Heart left ventricle (tissue), 16 donors: ENCODE data around the gene MBP. TPM values are rescaled to one million over a fixed set of nuclear protein-coding genes. Genes with fewer than 3 reads are reported as not detected.

Source experiments
- ATAC-seq, 4 donors: fragments of 200-7000 bp; cut with Tn5 transposase; one replicate each; pipeline ENCODE4 v1.9.1; 2020 to 2022; ENCODE audit warnings: moderate library complexity in 4 of 4, mild to moderate bottlenecking in 3 of 4, moderate number of reproducible peaks in 1 of 4
- DNase-seq, 5 donors: peaks; one replicate each; pipeline ENCODE4 v3.0.0-alpha.2; 2020
- H3K27ac ChIP-seq, 12 donors: fragments of 200-600 bp; sonication (generic) in 4 of 12; one replicate each; pipeline versions ENCODE4 v1.5.0 to v1.8.0; 2016 to 2022; ENCODE audit warnings: mild to moderate bottlenecking in 2 of 12
- H3K27me3 ChIP-seq, 9 donors: fragments of 200-600 bp; sonication (generic) in 2 of 9; one replicate each; pipeline versions ENCODE4 v1.5.1 to v1.8.0; 2016 to 2022; ENCODE audit warnings: mild to moderate bottlenecking in 3 of 9
- H3K36me3 ChIP-seq, 9 donors: fragments of 200-600 bp; sonication (generic) in 2 of 9; one replicate each; pipeline versions ENCODE4 v1.5.0 to v1.8.0; 2018 to 2022; ENCODE audit warnings: mild to moderate bottlenecking in 2 of 9
- H3K4me1 ChIP-seq, 12 donors: fragments of 200-600 bp; sonication (generic) in 4 of 12; one replicate each; pipeline versions ENCODE4 v1.5.0 to v1.8.0; 2016 to 2022; ENCODE audit warnings: mild to moderate bottlenecking in 3 of 12
- H3K4me3 ChIP-seq, 12 donors: fragments of 200-600 bp; sonication (generic) in 4 of 12; one replicate each; pipeline versions ENCODE4 v1.5.0 to v1.8.0; 2017 to 2022; ENCODE audit warnings: mild to moderate bottlenecking in 9 of 12, moderate library complexity in 4 of 12
- H3K9me3 ChIP-seq, 12 donors: fragments of 200-600 bp; sonication (generic) in 4 of 12; one replicate each; pipeline versions ENCODE4 v1.5.0 to v1.8.0; 2016 to 2022; ENCODE audit warnings: mild to moderate bottlenecking in 1 of 12
- POLR2A ChIP-seq, 2 donors: fragments of 450-650 bp; IDR thresholded peaks; one replicate each; pipeline ENCODE4 v1.6.1; 2017; ENCODE audit warnings: antibody characterized with exemption in 2 of 2, mild to moderate bottlenecking in 2 of 2, moderate library complexity in 2 of 2
- WGBS, 4 donors: extraction: QIAGEN DNeasy Blood & Tissue Kit in 2 of 4; methylation state at CpG; one replicate each; pipeline versions ENCODE4 v1.1.5 to v1.1.7; 2013 to 2018; 5-methylcytosine and 5-hydroxymethylcytosine counted together
- intact Hi-C, 10 donors: fragments of 100-400 bp; cut with DNase I; formaldehyde crosslinking; loops; one replicate each; pipeline versions ENCODE4 v1.11.1 to v1.14.2; 2022
- polyA plus RNA-seq, 2 donors: library from polyadenylated mRNA; stranded (reverse); fragments of 200-250 nt; gene quantifications; one replicate each; pipeline ENCODE4 v1.2.3, GENCODE V29; 2013
- total RNA-seq, 9 donors: library from RNA; depleted of rRNA in 2 of 9; stranded (reverse); fragments of >200 nt in 2 of 9; fragmentation: NEBNext Ultra II Directional in 3 of 9; extraction: Animal tissue kit (Norgen Biotek cat#: 25700) in 3 of 9; gene quantifications; one replicate each; pipeline versions ENCODE4 v1.1.0 to v1.2.4, GENCODE V29; 2016 to 2023
- TF ChIP-seq, protein P1 (sequence below), 12 donors: fragments of 200-600 bp; sonication (generic) in 4 of 12; IDR thresholded peaks; one replicate each; pipeline versions ENCODE4 v1.5.0 to v1.8.0; 2018 to 2022; ENCODE audit warnings: antibody characterized with exemption in 12 of 12, mild to moderate bottlenecking in 5 of 12
- donor health status: ischemic (EF 13 %, LVEDD 7.1; RV severe dilation, severe dysfunction).
- donor health status: healthy with polysubstance abuse.
- donor health status: DM: no; HTN: yes; CAD: no.
- donor health status: DM: no; HTN: no; CAD: no.
- donor health status: ischemic (EF 25% LVEDD 6.9; RV normal size, moderate dysfunction).
- donor health status: ischemic (EF 25% LVEDD 5.7; RV mildly dilated, moderate dysfunction).
- donor health status: healthy.
- donor health status: DM: yes; HTN: yes; CAD: no.
- donor health status: ischemic (EF 35%, LVEDD 5.7; RV mildly dilated, moderate dysfunction).
- donor health status: nonischemic (EF 11% LVEDD 7.7; RV severe dilation, severe dysfunction).
- donor health status: DM: yes; HTN: yes; CAD: no.
- donor health status: PGD.
- donor health status: ischemic (EF 29% LVEDD 5.4; RV normal size, mild dysfunction).
- donor health status: nonischemic (EF 23%, LVEDD 6.1; RV moderate dilation, normal function).

The MBP gene
- total and polyA plus RNA-seq, 11 donors = 7.7 to 93.0 (median 31.8) TPM

- Histone ChIP-seq H3K4me1 (peaks cover 0 to 86% (median 47%) of the 10 kb centered on the region in 12 donors), H3K4me3 (peak overlapping the region in 1 of 12 donors; percentile 5), H3K9me3 (no peaks in the 10 kb centered on the region), H3K27ac (peak overlapping the region in 11 of 12 donors; percentile 6 to 78 (median 56)), H3K27me3 (no peaks in the 10 kb centered on the region), H3K36me3 (peaks cover 0 to 4% (median 0%) of the 10 kb centered on the region in 9 donors)
- WGBS, 4 donors = 18 to 24% (median 23%) methylated on average over 10 of the region's 10 CpGs
- TF ChIP-seq, protein P1, sequence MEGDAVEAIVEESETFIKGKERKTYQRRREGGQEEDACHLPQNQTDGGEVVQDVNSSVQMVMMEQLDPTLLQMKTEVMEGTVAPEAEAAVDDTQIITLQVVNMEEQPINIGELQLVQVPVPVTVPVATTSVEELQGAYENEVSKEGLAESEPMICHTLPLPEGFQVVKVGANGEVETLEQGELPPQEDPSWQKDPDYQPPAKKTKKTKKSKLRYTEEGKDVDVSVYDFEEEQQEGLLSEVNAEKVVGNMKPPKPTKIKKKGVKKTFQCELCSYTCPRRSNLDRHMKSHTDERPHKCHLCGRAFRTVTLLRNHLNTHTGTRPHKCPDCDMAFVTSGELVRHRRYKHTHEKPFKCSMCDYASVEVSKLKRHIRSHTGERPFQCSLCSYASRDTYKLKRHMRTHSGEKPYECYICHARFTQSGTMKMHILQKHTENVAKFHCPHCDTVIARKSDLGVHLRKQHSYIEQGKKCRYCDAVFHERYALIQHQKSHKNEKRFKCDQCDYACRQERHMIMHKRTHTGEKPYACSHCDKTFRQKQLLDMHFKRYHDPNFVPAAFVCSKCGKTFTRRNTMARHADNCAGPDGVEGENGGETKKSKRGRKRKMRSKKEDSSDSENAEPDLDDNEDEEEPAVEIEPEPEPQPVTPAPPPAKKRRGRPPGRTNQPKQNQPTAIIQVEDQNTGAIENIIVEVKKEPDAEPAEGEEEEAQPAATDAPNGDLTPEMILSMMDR (IDR thresholded peaks at IDR 0.05) = no peak
- TF ChIP-seq POLR2A (IDR thresholded peaks at IDR 0.05) = no peak
- ATAC-seq (peak; percentile 34 to 60 (median 44)), DNase-seq (peak in 3 of 5 donors; percentile 59 to 61 (median 60))
- intact Hi-C loops = loop anchor here in 2 of 10 donors (5.0 kb wide), 1 partner anchor 60 kb away; the partner anchor contains the start of gene MBP (in 2 of the 2)
These were observed 60.8 kb downstream of the MBP start for GRCh38 chr18:77071711-77072292.

DNA sequence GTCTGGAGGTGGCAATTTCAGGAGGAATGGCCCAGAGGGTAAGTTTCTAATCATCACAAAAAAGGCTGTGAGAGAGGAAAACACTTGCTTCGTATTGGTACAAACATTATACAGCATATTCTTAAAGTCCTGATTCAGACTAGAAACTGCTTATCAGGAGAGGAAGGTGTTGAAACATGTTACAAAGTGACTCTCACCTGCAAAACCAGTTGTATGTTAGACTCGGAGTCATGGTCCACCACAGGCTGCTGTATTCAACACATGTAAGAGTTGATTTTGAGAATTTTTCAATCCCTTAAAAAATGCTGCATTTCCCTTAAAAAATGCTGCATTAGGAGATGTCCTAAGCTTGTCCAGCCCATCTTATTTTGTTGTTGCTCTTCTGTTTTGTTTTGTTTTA, 61.5 kb downstream of the MBP start:
- peak overlapping the region in 8 of 12 donors; percentile 22 to 78 (median 60) for H3K27ac ChIP-seq
- peaks cover 0 to 94% (median 48%) of the 10 kb centered on the region in 12 donors for H3K4me1 ChIP-seq
- no peak for TF ChIP-seq POLR2A (IDR thresholded peaks at IDR 0.05)
- TF ChIP-seq, protein P1 (IDR thresholded peaks at IDR 0.05) = no peak
- H3K9me3 ChIP-seq = no peaks in the 10 kb centered on the region
- WGBS, 4 donors = 57 to 67% (median 63%) methylated on average over 2 of the region's 2 CpGs
- ATAC-seq (no peak), DNase-seq (no peak)
- intact Hi-C loops = loop anchor here in 2 of 10 donors (5.0 kb wide), 1 partner anchor 61 kb away; the partner anchor contains the start of gene MBP (in 2 of the 2)
- H3K36me3 ChIP-seq = peaks cover 0 to 4% (median 0%) of the 10 kb centered on the region in 9 donors
- H3K4me3 ChIP-seq = no peak overlapping the region
- no peaks in the 10 kb centered on the region for H3K27me3 ChIP-seq

- whole genome bisulfite sequencing, 4 donors = 85 to 94% (median 88%) methylated on average over 16 of the region's 16 CpGs
These were observed 62.0 kb downstream of the MBP start for GRCh38 chr18:77070627-77071026.

GRCh38 chr18:77069931-77070330, 62.7 kb downstream of the MBP start:
- Histone ChIP-seq H3K9me3 (no peaks in the 10 kb centered on the region), H3K27ac (peak overlapping the region in 3 of 12 donors; percentile 63 to 88 (median 71)), H3K4me1 (peaks cover 0 to 97% (median 48%) of the 10 kb centered on the region in 12 donors), H3K4me3 (no peak overlapping the region), H3K27me3 (no peaks in the 10 kb centered on the region), H3K36me3 (peaks cover 0 to 7% (median 0%) of the 10 kb centered on the region in 9 donors)
- 83 to 88% (median 84%) methylated on average over 13 of the region's 13 CpGs for WGBS, 4 donors
- TF ChIP-seq POLR2A (IDR thresholded peaks at IDR 0.05) = no peak
- TF ChIP-seq, protein P1 (IDR thresholded peaks at IDR 0.05) = no peak
- DNase-seq (no peak), ATAC-seq (no peak)
- intact Hi-C loops = loop anchor here in 5 of 10 donors (5.0 to 10.0 kb wide), 3 partner anchors 42 to 145 kb away; partner anchors contain the start of gene MBP (in 4 of the 5)

More at GRCh38 chr18:77070627-77071026, 62.0 kb downstream of the MBP start:
- Histone ChIP-seq H3K36me3 (peaks cover 0 to 5% (median 0%) of the 10 kb centered on the region in 9 donors), H3K4me1 (peaks cover 0 to 98% (median 48%) of the 10 kb centered on the region in 12 donors), H3K4me3 (no peak overlapping the region), H3K27me3 (no peaks in the 10 kb centered on the region), H3K9me3 (no peaks in the 10 kb centered on the region), H3K27ac (peak overlapping the region in 5 of 12 donors; percentile 33 to 75 (median 65))
- ATAC-seq (no peak), DNase-seq (no peak)
- no peak for TF ChIP-seq POLR2A (IDR thresholded peaks at IDR 0.05)
- TF ChIP-seq, protein P1 (IDR thresholded peaks at IDR 0.05) = no peak
- intact Hi-C loops = loop anchor here in 2 of 10 donors (5.0 kb wide), 1 partner anchor 62 kb away; the partner anchor contains the start of gene MBP (in 2 of the 2)
